Mammary epithelial cell (primary cell): ENCODE data around the gene ACE.

Source experiments
- CTCF ChIP-seq, 2 donors: IDR thresholded peaks in 1 of 2; conservative IDR thresholded peaks in 1 of 2; 2 replicates each; pipeline ENCODE4 v1.5.1; 2011 to 2012; ENCODE audit warnings: inconsistent platforms in 2 of 2, low read length in 2 of 2, mild to moderate bottlenecking in 2 of 2, control low read depth in 1 of 2, low read depth in 1 of 2; ENCODE audit not compliant: insufficient read depth in 1 of 2; ENCODE audit errors: extremely low read depth in 1 of 2
- EZH2 ChIP-seq: IDR thresholded peaks from 2 replicates; pipeline ENCODE4 v1.6.1; 2012; ENCODE audit warnings: low read length, inconsistent platforms, borderline replicate concordance

- TF ChIP-seq EZH2, result no peak
- no peak for TF ChIP-seq CTCF (conservative IDR thresholded peaks at IDR 0.05 in 1 of 2, IDR thresholded peaks at IDR 0.05 in 1 of 2; ENCODE audit: extremely low read depth in 1 of 2, insufficient read depth in 1 of 2, low read depth in 1 of 2, low read length in 2 of 2)
Observed at GRCh38 chr17:63504261-63504660, 27.4 kb downstream of the ACE start.
